Cerebellar cortex (tissue), 1 donor: ENCODE results near the gene MCTP2.
"Not testable (repeated sequence)": the region's sequence is repeated elsewhere in the genome, so short reads cannot be mapped to it uniquely, and the experiment has no call there.

Source experiments
- DNase-seq: peaks from one replicate; pipeline ENCODE4 v3.0.0-alpha.2; 2015; ENCODE audit warnings: low spot score

Gene MCTP2

DNA sequence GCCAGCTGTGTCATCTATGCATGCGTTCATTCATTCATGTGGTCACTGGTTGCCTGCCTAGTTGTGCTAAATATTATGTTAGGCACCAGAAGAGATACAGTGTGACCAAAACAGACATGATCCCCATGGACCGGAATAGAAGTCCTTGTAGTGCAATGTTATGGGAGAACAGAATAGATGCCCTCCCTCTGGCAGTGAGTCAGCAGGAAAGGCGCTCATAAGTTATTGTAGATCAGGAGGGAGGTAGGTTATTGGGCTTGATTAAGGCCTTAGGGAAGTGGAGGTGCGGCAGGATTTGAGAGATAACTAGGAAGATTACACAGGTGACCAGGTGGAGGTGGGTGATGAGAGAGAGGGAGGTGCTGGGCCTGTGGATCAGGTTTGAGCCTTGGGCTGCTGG is 5.2 kb downstream of the MCTP2 start:
- no peak for DNase-seq

DNA sequence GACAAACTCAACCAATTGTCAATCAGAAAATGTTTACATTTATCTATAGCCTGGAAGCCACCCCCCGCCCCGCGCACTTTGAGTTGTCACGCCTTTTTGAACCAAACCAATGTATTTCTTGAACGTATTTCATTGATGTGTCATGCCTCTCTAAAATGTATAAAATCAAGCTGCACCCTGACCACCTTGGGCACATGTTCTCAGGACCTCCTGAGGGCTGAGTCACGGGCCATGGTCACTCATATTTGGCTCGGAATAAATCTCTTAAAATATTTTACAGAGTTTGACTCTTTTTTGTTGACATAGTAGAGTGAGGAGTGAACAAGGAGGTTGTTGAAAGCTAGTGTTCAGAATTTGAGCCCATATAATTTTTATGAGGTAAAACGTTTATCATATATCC is 6.5 kb downstream of the MCTP2 start:
- DNase-seq = no peak

DNA sequence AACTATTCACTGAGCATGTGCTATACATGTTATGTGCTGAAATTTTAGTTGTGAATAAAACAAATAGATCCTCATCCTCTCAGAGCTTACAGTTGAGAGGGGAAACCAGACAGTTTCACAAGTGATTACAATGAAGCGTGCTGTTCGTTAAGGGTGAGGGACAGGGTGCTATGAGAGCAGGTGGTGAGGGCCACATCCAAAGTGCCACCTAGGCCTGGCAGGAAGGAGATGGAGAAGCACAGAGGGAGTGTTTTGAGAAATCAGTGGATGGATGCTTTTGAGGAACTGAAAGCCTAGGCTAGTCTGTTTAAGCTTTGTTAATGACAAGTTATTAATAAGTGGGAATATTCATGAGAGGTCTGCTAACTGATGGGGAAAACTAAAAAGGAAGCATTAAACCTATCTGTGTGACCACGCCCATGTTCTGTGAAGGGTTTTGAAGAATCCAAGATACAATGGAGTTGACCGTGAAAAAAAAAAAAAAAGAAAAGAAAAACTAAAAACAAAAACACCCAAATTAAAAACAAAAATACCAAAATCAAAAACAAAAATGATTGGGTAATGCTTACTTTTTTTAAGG is 7.3 kb downstream of the MCTP2 start:
- no peak for DNase-seq

DNA sequence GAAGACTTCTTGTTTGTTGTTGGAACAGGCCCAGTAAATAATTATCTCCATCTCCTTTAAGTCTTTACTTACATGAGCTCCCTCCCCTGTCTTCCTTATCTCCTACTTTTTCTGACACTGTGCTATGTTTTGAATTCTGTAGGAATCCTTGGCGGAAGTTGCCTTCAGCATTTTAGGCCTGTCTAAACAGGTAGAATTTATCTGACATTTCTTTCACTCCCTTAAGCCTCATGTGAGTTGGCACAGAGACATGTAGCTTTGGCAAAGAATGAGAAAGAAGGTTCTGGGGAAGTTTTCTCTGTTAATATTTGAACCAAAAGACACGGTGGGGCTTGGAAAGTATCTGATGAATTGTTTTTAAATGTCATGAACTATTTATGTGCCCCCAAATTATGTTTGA is 8.1 kb downstream of the MCTP2 start:
- DNase-seq = no peak

DNA sequence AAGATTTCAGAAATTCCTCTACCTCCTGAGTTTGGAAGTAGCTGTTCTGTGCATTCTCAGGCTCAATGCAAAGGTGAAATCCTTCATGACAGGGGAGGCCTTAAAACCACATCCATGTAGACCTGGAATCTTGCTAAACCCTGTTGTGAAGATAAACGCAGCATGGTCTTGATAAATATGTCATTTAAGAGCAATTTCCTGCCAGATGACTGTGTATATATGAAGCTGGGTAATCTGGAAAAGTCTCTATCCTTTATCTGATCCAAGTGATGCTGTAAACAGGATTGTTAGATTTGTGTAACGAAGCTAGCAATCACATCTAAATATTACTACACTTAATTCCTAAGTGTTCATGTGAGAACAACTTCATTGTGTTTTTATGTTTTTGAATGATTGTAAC is 9.1 kb downstream of the MCTP2 start:
- no peak for DNase-seq

DNA sequence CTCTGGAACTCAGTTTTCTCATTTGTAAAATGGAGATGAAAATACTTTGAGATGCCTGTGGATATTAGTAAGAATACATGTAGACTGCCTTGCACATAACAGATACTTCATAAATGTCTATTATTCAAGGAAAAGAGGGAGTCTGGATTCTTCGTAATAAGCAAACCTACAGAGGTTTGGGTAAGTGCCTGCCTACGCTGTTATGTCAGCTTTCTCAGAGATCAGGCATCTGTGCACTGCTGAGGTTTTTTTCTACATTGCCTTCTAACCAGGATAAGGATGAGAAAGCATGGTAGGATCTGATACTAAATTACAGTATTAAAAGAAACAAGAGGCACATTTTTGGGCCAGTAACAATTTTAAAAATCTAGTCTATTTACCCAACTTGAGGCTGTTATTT is 10.9 kb downstream of the MCTP2 start:
- DNase-seq = no peak

DNA sequence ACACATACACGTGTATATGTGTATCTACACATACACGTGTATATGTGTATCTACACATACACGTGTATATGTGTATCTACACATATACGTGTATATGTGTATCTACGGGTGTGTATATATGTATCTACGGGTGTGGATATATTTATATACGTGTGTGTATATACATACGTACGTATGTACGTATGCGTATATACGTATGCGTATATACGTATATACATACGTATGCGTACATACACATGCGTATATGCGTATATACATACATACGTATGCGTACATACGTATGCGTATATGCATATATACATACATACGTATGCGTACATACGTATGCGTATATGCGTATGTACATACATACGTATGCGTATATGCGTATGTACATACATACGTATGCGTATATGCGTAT is 11.6 kb downstream of the MCTP2 start:
- not testable (repeated sequence) for DNase-seq

DNA sequence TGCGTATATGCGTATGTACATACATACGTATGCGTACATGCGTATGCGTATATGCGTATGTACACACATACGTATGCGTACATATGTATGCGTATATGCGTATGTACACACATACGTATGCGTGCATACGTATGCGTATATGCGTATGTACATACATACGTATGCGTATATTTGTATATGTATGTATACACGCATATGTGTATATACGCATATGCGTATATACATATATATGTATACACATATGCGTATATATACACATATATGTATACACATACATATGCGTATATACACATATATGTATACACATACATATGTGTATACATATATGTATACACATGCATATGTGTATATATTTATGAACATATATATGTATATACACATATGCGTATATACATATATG is 12.1 kb downstream of the MCTP2 start:
- DNase-seq = no peak

DNA sequence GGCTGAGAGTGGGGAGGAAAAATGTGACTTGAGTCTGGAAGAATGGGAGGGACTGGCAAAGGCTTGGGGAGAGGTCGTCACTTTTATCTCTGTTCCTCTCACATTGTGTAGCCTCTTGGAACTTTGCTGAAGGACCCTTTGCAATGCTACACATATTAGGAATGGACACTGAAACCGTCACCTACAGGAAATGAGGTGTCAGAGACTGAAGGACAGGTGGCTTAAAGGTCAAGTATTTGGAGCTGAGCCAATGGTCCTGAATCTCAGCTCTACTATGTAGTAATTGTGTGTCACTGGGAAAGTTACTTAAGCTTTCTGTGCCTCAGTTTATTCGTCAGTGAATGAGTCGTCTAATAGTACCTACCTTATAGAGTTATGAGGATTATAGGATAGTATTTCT is 14.7 kb downstream of the MCTP2 start:
- no peak for DNase-seq

DNA sequence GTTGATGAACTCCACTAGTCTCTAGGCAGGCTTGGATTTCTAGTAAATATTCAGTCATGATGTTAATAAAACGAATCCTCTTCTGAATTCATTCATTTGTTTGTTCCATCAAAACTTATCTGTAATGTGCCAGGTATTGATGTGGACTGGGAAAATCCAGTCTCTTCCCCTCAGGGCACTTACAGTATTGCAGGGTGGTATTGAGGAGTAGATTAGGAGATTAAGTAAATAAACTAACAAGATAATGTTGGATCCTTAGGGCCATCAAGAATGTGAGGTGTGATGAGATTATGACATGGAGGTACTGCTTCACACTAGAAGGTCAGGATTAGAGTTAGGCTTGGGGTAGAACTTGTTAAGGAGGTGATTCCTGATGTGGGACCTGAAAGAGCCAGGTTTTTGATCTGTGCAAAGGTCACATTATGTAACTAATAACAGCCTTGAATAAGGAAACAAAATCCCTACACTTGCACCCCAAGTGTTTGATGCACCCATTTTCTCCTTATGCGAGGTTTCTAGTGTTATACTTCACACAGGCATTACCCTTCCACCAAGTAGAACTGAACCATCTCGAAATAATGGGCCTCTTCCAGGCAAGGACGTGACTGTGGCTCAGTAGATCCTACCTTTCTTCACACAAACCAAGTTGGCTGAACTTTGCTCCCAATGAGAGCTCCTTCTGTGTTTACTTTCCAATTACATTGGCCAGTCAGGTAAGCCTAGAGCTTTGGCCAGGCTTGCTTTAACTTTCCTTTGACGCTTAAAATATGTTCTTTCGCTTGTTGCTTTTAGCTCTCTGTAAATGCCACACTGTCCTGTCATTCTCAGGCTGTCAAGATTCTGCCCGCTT is 16.7 kb downstream of the MCTP2 start:
- DNase-seq = no peak

DNA sequence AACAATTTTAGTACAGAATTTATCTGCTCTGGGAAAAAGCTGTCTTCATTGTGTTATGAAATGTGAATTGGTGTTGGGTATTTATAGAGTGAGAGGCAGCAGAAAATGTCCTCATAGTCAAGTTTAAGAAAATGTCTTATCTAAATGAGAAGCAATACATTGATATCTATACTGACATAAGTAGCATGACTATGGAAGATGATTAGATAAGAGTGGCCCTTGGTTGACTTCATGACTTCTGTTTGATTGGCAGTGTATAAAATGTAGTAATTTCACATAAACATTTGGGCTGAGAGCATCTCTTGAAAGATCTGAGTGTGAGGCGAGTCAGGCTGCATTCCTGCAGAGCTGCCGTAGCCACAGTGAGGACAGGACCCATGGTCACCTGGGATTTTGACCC is 19.4 kb downstream of the MCTP2 start:
- no peak for DNase-seq

DNA sequence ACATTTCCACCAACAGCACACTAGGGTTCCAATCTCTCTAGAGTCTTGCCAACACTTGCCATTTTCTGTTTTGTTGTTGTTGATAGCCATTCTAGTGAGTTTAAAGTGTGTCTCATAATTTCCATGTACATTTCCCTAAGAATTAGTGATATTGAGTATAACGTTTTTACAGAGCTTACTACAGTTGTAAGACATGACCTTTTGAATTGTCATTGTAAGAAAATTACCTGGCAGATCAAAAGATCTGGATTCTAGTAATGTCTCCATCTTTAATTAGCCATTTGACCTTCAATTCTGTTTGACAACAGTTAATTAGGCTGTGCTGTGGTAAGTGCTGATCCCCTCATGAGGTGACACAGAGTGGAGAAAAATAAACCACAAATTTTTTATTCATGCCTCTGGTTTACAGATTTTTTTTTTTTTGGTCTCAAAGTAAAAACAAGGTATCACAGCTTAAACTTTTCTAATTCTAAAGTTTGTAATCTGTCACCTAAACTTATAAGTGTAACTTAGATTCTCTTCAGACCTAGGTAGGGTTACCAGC is 20.9 kb downstream of the MCTP2 start:
- no peak for DNase-seq

DNA sequence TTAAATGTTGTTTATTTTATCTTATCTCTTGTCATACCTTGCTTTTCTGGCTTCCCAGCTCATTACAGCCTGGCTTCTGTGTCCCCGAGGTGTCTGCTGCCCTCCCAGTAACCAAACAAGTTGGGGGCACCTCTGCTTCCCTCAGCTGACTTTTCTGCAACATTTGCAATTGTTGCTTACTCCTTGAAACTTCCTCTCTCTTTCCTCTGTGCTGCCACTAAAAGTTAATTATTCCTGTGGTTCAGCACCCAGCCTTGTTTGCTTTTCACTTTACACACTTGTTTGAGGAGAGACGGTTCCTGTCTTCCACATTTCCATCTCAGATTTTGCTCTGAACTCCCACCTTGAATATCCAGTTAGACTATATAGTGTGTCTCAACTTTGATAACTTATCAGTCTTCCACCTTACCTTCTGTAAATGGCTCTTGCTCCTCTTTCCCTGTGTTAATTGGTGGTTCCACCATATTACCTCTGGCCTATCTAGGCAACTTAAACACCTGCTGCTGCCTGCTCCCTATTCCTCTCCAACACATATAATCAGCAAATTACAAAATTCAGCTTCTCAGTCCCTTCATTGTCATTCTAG is 21.6 kb downstream of the MCTP2 start:
- DNase-seq = no peak

DNA sequence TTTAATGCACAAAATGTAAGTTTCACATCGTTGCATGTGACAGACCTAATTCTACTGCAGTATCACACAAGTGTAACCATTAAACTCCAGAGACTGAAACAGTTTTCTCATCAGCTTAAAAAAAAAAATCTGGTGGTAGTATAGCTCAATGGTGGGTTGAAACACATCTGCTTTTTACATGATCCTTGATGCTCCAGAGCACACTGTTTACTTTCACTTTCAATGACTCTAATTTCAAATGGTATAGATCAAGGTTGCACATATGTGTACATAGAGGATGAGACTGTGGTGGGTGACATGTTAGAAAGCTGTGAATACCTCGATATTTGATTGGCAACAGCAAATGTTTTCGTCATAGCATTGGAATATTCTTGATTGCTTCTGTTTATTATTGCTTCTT is 22.4 kb downstream of the MCTP2 start:
- no peak for DNase-seq

DNA sequence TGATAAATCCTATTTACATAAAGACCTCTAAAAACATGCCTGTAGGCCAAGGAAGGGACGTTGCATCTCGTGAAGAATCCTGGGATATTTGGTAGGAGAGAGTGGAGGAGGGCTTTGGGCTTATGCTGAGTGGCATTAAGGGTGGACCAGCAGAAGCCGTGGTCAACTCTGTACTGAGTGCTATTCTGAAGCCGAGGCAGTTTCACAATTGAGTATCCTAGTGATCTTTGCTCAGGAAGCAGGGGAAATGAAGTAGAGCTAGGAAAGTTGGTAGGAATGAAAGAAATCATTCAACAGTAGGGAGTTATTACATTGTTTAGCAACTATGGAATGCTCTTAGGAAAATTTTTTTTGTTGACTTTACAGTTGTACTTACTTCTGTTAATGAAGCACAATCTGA is 24.2 kb downstream of the MCTP2 start:
- DNase-seq = no peak

DNA sequence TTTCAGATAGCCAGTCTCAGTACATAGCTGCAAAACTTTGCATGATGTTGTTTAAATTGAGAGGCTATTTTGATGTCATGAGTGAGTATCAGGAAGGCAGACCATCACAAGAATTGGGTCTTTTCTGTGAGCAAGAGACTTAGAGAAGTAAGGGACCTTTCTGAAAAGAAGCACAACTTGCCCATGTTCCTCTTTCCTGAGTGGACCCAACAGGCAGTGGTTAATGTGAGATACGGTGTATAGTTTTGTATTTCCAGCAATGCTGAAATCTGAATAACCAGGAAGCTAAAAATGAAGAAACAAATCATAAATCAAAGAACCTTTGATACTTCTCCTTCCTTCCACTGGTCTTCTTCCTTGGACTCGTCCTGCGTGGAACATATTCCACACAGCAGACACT is 25.1 kb downstream of the MCTP2 start:
- DNase-seq = no peak

DNA sequence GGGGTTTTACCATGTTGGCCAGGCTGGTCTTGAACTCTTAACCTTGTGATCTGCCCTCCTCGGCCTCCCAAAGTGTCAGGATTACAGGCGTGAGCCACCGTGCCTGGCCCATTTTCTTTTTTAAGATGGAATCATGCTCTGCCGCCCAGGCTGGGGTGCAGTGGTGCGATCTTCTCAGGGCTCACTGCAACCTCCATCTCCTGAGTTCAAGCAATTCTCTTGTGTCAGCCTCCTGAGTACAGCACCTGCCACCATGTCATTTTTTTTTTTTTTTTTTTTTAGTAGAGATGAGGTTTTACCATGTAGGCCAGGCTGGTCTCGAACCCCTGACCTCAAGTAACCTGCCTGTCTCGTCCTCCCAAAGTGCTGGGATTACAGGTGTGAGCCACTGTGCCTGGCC is 26.4 kb downstream of the MCTP2 start:
- DNase-seq = not testable (repeated sequence)

DNA sequence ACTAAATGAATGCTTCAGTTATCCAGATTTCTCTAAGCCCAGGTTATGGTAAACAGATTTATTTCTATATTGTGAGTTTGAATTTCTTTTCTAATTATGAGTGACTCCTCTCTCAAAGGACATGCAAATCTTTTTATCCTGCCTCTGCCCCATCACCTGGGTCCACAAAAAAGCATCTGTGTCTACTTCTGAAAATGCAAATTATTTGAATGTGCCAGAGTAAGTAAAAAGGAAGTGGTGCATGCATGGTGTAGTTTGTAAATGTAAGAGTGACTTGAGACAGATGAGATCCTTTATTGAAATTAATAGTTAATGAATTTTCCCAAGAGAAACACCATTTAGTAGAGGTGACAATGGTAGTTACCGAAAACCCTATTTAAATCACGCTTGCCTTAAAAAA is 26.9 kb downstream of the MCTP2 start:
- DNase-seq = no peak

DNA sequence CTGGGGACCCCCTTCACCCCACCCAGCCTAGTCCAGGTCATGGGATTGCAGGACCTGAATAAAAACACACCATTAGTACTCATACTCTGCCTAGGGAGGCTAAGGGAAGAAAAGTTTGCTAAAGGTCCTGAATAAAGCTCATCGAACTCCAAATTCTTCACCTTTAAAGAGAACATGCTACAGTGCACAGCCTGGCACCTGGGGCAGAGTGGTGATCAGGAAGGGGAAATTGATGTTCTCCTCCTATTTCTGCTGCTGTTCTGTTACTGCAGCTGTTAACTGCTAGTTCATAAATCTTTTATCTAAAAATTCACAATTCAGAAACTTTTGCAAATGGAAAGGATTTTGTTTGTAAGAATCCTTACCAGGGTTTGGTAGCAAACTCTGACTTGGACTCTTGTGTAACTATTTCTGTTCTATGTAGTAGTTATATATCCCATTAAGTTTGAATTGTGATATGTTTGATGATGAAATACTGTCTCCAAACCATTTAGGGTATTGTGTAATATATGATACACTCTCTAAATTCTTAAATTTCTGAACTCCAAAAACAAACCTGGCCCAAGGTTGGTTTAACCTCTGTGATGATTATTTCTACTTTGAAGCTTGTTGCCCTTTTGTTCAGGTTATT is 27.9 kb downstream of the MCTP2 start:
- no peak for DNase-seq

DNA sequence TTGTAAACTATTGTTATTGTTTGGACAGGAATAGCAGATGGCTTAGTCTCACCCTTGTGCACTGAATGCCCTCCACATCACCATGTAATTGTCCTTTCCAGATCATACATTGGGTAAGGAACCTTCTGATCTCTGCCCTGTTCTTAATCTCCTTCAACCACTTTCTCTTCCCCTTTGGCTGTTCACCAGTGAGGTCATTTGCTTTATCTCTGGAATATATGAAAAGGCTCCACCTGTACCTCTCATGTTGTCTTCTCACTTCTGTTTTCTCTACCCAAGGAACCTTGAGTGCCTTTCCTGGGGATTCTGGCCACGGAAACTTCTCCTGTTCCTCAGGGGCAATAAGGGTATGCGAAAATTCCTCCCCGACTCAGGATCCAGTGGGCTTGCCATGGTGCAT is 28.5 kb downstream of the MCTP2 start:
- DNase-seq = no peak

DNA sequence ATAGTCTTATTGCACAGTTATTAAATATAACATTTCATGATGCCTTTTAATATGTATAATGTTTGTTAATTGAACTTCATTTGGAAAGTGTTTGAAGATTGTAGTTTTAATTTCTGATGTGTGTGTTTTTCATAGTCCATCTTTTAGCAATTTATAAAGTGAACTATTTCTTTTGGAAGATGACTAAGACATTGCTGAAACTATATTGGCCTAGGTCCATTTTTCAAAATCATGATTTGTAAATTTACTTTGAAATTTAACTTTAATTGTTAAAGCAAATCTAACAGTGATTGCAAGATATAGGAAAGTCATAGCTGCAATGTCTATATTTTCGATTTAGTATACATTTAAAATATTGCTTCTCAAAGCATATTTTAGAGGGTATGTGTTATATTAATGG is 30.8 kb downstream of the MCTP2 start:
- DNase-seq = no peak

DNA sequence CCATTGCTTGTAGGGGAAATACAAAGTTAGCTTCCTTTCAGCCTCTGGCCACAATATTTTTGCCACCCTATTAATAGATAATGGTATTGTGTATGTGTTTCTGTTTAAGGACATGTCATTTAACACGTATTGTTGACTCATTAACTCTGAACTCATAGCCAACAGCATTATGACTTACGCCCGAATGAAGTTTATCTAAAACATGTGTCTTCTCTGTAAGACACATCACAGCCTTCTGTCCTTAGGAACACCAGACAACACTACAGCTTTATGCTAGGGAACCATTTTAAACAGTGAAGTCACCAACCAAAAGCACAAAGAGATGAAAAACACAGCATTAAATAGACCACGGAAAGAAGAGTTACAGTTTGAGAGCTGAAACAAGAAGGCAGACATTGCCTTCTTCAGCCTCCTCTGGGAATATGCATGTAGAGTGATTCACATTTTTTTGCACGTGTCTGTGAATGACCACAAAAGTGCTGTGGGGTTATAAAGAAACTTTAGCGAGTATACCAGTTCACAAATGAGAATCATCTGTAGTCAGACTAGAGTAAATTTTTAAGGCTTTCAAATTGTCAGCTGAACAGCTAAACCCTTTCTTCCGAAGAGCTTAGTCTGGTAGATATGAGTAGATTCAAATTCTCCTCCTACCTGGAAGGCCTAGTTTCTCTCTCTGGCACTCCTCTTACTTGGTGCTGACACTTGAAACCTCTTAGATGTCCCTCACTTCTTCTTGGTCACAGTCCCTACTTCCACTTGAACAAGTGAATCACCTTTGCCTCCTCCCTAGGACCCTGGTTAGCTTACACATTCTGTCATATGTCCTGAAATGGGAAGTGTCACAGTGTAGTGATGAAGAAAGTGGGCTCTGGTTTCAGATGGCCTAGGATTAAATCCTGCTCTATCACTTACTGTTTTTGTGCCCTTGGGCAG is 32.2 kb downstream of the MCTP2 start:
- no peak for DNase-seq
